HG03571 (cell line): ENCODE measurements around the gene MAPK11.
"Not testable (repeated sequence)": the region's sequence is repeated elsewhere in the genome, so short reads cannot be mapped to it uniquely, and the experiment has no call there.

Source experiments
- ATAC-seq: cut with Tn5 transposase; IDR thresholded peaks from one replicate; pipeline ENCODE4 v1.9.1; 2021; ENCODE audit not compliant: unreplicated experiment

Gene MAPK11

DNA sequence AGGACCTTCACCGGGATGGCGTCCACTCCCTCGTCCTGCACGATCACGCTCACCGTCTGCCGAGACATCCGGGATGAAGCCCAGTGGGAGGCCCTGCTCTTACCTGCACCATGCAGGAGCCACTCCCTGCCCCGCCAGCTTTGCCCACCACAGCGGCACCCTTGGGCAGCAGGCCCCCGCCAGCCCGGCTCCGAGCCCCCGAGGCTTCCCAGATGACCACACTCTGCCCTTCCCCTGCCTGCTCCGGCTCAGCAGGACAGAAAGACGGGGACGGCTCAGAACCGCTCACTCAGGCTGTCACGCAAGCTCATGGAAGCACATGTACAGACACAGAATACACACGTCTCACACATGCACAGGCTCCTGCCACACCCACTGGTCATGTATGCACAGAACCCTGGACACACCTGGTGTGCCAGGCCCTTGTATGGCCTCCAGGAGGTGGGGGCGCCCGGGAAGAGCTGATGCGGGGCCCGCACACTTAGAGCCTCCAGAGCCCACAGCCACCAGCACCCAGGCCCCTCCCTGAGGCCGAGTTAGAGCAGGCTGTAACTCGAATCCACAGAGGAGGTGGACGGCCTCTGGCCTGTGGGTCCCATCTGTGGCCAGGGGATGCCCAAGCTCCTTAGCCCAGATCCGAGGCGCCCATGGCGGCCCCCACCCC lies 8.9 kb upstream of the MAPK11 start:
- ATAC-seq = no peak

DNA sequence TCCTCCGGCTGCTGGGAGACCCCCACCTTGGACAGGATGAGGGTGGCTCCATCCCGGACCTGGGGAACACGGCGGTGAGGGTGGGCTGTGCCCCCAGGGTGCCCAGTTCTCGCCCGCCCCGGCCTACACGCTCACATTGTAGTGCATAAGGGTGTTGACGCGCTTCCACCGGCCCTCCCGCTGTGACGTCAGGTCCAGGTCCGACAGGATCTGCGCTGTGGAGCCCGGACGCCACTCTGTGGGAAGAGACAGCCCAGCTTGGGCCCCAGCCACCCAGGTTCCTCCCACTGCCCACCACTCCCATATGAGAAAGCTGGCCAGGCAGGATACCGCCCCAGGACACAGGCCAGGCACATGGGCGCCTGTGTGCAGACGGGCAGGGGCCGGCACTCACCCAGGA lies 8.3 kb upstream of the MAPK11 start:
- no peak for ATAC-seq

DNA sequence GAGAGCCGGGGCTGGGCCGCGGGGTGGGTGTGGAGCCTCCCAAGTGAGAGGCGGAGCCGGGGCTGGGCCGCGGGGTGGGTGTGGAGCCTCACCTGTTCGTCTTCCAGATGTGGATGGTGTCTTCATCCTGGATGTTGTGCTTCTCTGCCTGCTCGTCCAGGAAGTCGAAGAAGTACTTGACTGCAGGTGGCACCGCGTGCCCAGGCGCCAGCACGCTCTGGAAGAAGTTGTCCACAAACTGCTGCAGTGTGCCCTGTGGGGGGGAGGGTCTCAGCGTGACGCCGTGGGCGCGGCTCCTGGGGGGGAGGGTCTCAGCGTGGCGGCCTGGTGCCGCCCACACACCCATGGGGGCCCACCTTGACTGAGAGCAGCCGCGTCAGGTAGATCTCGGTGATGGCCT lies 7.6 kb upstream of the MAPK11 start:
- ATAC-seq = no peak

DNA sequence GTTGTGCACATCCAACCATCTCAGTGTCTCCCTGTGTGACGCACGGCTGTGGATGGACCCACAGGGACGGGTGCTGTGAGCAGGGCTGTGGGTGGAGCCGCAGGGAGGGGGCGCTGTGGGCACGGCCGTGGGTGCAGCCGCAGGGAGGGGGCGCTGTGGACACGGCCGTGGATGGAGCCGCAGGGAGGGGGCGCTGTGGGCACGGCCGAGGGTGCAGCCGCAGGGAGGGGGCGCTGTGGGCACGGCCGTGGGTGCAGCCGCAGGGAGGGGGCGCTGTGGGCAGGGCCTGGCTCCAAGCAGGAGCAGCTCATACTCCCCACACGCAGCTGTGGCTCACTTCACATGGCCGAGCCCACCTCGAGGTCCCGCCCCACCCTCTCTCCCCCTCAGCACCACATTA lies 6.0 kb upstream of the MAPK11 start:
- ATAC-seq = no peak

DNA sequence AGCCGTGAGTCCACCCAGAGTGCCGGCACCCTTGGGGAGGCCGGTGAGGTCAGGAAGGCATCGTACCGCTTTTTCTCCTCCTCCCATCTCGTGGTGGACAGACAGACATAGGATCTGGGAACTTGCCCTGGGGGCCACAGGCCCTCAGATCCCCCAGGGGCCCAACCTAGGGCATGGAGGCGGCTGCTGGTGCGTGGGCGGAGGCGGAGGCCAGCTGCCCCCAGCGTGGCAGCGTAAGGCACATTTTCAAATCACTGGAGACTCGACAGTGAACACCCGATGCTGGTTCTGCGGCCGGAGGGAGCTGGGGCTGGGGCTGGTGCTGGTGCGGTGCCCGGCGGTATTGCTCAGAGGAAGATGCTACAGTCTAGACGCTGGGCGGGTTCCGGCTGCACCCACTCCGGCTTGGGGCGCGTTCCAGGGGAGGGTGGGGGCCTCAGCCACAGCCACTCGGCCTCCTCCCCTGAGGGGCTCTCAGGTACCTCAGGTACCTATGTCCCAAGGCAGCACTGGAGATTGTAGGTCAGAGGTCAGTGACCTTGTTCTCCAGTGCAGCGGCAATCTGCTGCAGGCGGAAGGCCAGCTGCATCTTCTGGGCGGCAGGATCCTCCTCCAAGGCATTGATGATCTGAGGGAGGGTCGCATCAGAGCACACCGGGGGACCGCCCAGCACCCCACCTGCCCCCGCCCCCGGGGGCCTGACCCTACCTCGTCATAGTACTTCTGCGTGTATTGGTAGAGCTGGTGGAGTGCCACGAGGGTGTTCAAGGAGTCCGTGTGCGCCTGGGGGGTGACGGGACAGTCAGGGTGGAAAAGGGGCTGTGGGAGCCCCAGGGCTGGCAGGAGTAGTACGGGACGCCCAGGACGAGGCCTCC lies 5.2 kb upstream of the MAPK11 start:
- ATAC-seq = no peak

DNA sequence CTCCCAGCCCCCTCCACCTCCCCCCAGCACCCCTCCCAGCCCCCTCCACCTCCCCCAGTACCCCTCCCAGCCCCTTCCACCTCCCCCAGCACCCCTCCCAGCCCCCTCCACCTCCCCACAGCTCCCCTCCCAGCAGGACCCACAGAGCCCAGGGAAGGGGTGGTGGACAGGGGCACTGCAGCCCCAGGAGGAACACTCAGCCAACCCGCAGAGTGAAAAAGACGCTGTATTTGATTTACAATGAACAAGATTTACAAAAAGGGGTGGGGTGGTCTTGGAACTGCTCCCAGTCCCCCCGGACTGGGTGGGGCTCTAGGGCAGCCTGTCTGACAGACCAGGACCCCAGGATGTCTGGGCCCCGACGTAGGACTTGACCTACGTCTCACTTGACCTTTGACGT lies 4.6 kb upstream of the MAPK11 start:
- no peak for ATAC-seq

DNA sequence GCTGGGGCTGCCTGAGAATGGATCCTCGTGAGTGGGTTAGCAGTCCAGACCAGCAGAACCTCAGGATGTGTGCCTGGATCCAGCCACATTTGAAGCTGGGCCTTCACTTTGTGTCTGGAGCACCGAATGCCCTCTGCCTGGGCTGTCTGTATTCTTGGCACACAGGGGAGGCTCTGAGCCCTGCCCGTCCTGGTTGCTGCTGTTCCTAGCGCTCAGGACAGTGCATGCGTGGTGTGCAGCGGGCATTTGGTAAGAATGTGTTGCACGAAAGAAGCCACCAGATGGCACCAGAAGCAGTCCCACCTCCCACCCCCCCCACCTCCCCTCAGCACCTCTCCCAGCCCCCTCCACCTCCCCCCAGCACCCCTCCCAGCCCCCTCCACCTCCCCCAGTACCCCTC lies 4.1 kb upstream of the MAPK11 start:
- ATAC-seq = no peak

DNA sequence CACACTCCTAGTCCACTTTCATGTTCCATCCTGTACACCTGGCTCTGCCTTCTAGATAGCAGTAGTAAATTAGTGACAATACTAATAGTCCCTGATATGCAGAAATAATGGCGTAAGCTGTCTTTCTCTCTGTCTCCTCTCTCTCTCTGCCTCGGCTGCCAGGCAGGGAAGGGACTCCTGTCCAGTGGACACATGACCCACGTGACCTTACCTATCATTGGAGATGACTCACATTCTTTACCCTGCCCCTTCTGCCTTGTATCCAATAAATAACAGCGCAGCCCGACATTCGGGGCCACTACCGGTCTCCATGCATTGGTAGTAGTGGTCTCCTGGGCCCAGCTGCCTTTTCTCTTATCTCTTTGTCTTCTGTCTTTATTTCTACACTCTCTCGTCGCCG lies 3.6 kb upstream of the MAPK11 start:
- ATAC-seq = not testable (repeated sequence)

DNA sequence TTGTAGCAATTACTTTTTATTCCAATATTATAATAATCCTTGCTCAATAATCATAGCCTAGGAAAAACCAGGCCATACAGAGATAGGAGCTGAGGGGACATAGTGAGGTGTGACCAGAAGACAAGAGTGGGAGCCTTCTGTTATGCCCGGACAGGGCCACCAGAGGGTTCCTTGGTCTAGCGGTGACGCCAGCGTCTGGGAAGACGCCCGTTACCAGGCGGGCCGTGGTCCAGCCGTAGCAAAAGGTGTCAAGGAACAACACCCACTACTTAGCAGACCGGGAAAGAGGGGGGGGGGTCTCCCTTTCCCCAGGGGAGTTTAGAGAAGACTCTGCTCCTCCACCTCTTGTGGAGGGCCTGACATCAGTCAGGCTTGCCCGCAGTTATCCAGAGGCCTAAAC lies 3.2 kb upstream of the MAPK11 start:
- not testable (repeated sequence) for ATAC-seq

DNA sequence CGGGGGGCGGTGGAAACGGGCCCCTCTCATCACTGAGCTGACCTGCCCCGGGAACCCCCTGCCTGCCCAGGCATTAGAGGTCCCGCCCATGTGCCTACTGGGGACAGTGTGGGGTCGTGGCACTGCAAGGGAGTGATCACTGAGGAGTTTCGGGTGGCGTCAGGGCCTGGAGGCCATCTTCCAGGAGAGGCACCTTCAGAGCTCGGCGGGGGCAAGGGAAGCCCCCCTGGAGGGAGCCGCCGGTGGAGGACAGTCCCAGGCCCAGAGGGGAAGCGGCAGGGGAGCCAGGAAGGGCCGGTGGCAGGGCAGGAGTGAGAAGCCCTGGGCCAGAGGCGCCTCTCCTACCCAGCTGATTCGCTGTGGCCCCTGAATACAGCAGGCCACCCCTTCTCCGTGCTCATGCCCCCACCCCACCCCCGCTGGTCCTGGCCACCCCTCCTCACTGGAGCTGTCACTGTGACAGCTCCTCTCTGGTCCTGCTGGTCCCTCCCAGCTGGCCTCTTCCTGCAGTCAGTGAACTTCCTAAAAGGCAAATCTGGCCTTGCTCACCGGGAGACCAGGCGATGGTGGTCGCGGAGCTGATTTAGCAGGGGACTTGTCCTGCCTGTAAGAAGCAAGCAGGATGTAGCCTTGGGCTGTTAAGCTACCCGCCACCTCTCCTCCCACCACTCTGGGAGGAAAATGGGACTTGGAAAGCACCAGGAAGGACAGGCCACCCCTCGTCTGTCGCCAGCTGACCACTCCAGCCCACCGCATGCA lies 2.0 kb upstream of the MAPK11 start:
- ATAC-seq = no peak

DNA sequence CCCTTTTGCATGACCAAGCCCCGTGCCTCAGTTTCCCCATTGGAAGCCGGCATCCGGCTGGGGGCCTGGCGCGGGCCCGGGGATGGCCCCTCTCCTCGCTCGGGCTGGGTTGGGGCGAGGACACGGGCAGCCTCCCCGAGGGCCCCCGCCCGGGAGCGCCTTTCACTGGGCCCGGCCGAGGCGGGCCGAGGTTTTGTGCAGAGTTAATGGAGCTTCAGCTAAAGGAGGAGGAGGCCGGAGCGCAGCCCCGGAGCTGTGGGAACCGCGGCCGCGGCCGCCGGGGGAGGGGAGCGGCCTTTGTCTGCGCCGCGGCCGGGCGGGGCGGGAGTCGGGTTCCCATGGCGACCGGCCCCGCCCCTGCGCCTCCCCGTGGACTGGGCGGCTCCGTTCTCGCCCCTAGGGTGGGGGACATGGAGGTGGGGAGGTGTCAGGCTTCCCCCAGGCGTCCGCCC lies 1.4 kb upstream of the MAPK11 start:
- no peak for ATAC-seq

DNA sequence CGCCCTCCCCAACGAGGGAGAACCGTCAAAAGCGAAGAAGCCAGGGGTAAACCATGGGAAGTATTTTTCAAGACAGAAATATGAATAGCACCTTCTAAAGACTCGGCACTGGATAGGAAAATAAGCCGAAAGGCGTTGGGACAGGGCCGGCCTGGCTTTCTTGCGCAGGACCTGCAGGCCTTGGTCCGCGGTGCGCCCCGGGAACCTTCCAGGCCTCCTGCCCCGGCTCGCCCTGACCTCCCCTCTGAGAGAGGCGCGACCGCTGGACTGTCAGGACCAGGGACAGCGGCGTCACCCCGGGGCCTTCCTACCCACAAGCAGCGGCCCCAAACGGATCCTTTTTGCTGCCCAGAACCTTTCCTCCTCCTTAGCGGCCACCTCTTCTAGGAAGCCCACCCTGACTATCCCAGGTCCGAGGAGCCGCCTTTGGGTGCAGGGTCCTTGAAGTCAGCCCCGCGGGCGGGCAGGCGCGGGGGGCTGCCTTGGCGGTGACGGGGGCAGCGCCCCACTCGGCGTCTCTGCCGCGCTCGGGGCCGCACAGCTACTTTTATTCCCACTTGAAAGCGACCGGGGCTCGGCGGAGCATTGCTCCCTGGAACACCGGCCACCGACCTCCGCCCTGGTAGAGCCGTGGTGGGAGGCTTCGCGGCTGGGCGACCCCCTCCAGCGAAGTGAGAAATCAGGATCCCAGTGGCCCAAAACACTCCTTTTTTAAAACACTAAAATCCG lies 650 bp upstream of the MAPK11 start:
- ATAC-seq = no peak

DNA sequence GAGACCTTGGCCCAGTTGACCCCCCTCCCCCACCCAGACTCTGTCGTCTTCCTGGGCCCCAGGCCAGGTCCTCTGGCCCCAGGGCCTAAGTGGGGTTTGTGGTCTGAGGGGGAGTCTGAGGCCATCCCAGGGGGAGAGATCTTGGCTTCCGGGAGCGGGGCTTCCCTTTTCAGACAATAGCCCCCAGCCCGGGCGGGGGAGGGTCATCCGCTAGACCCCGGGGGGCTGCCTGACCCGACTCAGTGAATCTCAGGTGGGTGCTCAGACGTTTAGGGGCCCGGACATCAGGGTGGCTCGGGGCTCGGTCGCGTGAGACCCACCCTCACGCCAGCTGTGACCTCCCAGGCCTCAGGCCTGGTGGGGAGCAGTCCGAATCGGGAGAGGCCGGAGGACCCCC lies 609 bp downstream of the MAPK11 start:
- no peak for ATAC-seq

DNA sequence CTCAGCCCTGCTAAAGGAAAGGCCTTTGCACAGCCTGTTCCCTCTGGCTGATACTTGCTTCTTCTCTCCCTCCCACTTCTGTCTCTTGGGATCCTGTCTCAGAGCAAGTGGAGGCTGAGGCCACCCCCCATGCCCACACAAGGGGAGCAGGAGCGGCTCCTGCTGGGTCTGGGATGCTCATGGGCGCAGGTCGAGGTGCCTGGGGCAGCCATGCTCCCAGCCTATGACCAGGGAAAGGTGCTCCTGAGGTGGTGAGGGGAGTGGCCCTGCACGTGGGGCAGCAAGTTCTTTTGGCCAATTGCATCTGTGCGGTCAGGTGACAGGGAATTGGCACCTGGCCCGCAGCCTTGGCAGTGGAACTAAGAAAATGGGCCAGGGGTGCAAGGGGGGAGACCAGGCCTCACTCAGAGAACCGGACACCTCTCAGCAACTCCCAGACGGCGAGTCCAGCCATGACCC lies 1.5 kb downstream of the MAPK11 start:
- ATAC-seq = no peak

DNA sequence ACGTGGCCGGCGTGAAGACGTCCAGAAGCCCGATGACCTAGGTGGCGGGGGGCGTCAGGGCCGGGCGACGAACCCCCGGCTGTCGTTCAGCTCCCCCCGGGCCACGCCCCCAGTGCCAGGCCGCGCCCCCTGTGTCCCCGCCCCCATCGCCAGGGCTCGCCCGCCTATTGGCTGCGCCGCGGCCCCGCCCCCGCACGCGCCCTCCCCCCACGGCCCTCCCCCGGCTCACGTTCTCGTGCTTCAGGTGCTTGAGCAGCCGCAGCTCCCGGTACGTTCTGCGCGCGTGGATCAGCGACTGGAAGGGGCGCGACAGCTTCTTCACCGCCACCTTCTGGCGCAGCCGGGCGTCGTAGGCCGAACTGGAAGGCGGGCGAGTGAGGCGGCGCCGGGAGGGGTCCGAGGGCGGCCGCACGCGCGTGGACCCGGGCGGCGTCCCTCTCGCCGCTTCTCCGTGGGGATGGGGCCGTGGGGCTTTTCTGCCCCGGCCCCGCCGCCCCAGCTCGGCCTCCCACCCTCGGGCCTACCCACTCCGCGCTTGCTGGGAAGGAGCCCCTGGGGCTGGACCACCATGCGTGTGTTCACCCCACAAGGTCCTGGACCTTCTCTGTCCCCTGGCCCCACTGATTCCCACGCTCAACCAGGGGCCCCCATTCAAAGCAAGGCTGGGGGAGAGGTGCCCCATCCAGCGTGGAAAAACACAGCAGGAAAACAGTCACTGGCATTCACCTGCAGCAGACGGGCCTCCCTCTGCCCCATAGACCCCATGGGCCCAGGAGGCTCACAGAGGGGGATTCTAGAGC lies 2.4 kb downstream of the MAPK11 start:
- ATAC-seq = no peak

DNA sequence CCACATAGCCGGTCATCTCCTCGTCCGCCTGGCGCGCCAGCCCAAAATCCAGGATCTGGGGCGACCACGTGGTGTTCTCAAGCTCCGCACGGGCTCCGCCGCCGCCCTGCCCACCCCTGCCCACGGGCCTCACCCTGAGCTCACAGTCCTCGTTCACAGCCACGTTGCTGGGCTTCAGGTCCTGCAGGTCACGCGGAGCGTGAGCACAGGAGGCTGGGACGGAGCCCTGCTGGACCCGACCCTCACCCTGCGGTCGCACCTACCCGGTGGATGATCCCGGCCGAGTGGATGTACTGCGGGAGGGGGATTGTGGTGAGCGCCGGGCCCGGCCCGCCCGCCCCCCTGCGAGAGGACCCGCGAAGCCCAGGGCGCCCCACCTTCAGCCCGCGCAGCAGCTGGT lies 3.2 kb downstream of the MAPK11 start:
- no peak for ATAC-seq

DNA sequence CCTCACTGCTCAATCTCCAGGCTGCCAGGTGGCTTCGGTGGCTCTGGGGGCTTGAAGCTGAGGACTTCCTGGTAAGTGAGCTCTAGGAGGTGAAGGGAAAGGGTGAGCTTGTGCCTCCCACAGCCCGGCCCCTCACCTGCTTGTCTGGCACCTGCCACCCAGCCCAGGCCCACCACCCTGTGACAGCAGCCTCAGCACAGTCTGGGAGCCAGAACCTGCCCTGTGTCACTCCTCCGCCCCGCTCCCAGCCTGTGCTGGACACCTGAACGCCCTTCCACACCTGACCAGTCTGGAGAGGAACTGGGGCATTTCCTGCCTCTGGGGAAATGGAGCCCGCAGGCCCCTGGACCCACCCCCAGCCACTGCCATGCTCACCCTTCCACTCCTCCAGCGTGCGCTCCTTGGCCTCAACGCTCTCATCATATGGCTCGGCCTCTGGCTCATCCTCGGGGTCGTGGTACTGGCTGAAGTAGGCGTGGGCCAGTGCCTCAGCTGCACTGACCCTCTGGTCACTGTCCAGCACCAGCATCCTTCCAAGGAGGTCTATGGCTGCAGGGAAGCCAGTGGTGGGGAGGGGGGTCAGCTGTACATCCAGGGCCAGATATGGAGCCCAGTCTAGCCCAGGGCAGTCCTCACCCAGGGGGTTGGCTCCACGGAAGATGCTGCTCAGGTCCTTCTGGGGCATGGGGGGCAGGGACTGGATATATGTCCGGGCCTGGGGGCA lies 5.1 kb downstream of the MAPK11 start:
- ATAC-seq = no peak

DNA sequence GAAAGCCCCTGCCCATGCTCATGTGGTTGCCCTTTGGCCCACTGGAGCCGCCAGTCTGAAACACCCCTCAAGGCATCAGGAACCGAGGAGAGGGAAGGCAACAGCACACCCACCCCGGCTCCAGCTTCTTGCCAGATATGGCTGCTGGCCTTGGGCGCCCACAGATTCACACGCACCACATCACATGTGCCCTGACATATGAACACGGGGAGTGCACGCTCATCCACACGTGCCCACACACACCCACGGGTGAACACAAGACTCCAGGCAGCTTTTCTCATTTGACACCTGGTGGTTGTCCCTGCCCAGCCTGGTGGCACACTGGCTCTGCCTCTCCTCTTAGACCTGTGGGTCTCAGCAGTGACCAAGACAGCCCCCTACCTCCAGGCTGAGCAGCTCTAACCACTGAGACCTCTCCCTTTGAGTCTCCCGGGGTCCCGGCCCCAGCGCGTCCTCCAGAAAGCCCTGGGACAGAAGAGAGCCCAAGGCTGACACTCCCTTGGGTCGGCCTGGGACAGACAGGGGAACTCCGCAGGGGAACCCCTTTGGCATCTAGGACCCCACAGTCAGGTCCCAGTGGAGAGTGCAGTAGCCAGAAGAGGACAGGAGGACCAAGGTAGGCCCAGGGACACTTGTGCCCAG lies 6.0 kb downstream of the MAPK11 start:
- ATAC-seq = no peak

DNA sequence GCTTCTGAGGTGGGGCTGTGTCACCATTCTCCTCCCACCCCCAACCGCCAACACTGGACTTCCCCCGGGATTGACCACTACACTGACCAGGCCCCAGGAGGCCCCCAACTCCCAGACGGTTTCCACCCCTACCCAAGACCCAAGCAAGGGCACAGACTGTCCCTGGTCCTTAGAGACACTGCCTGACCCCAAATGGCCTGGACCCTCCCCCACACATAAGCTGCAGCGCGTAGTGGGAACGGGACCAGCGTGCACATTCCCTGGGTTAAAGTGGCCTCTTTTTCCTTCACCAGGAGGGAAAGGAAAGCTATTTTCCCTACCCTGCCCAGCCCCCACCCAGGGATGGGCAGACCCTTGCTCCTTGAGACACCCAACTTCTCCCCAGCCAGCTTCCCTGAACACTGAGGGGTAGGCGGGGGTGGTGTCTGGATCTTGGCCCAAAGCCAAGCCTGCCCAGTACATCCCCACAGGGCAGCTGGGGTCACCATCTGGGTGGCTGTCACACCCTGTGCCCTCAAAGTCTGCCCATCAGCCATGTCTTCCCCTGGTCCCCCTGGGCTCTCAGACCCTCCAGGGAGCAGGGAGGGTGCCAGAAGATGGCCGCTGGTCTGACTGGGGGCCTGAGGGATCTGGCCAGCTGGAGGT lies 7.1 kb downstream of the MAPK11 start:
- no peak for ATAC-seq
